Spleen (tissue), 11 donors: ENCODE data around the gene KRT38. TPM values are rescaled to one million over a fixed set of nuclear protein-coding genes. Genes with fewer than 3 reads are reported as not detected.

Source experiments
- DNase-seq: peaks from one replicate; pipeline ENCODE4 v3.0.0-alpha.2; 2020
- H3K27ac ChIP-seq, 8 donors: fragments of 200-600 bp; sonication (generic) in 7 of 8; 1 replicate in 4 of 8; 2 replicates in 4 of 8; pipeline versions ENCODE4 v1.5.0 to v1.8.0; 2016 to 2021; ENCODE audit warnings: inconsistent platforms in 4 of 8, mild to moderate bottlenecking in 4 of 8, moderate library complexity in 1 of 8
- H3K27me3 ChIP-seq, 7 donors: fragments of 200-600 bp; sonication (generic) in 6 of 7; replicated peaks in 1 of 7; 1 replicate in 4 of 7; 2 replicates in 3 of 7; pipeline versions ENCODE4 v1.5.0 to v1.8.0; 2016 to 2021; ENCODE audit warnings: inconsistent platforms in 3 of 7, mild to moderate bottlenecking in 1 of 7
- H3K36me3 ChIP-seq, 6 donors: fragments of 200-600 bp; sonication (generic) in 5 of 6; 1 replicate in 4 of 6; 2 replicates in 2 of 6; pipeline versions ENCODE4 v1.5.0 to v1.8.0; 2016 to 2021; ENCODE audit warnings: inconsistent platforms in 2 of 6
- H3K4me1 ChIP-seq, 6 donors: fragments of 200-600 bp; sonication (generic) in 5 of 6; 1 replicate in 3 of 6; 2 replicates in 3 of 6; pipeline versions ENCODE4 v1.5.0 to v1.8.0; 2016 to 2021; ENCODE audit warnings: inconsistent platforms in 3 of 6
- H3K4me3 ChIP-seq, 8 donors: fragments of 200-600 bp; sonication (generic) in 7 of 8; 1 replicate in 4 of 8; 2 replicates in 4 of 8; pipeline versions ENCODE4 v1.5.0 to v1.8.0; 2016 to 2021; ENCODE audit warnings: inconsistent platforms in 4 of 8, mild to moderate bottlenecking in 4 of 8, moderate library complexity in 2 of 8
- H3K9me3 ChIP-seq, 8 donors: fragments of 200-600 bp; sonication (generic) in 7 of 8; 1 replicate in 4 of 8; 2 replicates in 4 of 8; pipeline versions ENCODE4 v1.5.0 to v1.8.0; 2016 to 2021; ENCODE audit warnings: inconsistent platforms in 4 of 8
- POLR2A ChIP-seq, 3 donors: fragments of 450-650 bp; IDR thresholded peaks; one replicate each; pipeline ENCODE4 v1.5.1; 2017; ENCODE audit warnings: antibody characterized with exemption in 3 of 3, mild to moderate bottlenecking in 1 of 3
- POLR2AphosphoS5 ChIP-seq, 3 donors: sonication (generic); formaldehyde crosslinking; IDR thresholded peaks; one replicate each; pipeline ENCODE4 v1.5.1; 2017; ENCODE audit warnings: antibody characterized with exemption in 3 of 3
- WGBS, 5 donors: extraction: QIAGEN DNeasy Blood & Tissue Kit in 3 of 5; methylation state at CpG; one replicate each; pipeline versions ENCODE4 v1.1.5 to v1.1.7; 2013 to 2018; 5-methylcytosine and 5-hydroxymethylcytosine counted together
- intact Hi-C: fragments of 100-400 bp; cut with DNase I; formaldehyde crosslinking; loops from one replicate; pipeline ENCODE4 v1.15.0; 2023; ENCODE audit warnings: low total_unique reads
- polyA plus RNA-seq, 3 donors: library from polyadenylated mRNA; stranded (reverse); fragments of 200-250 nt; gene quantifications; one replicate each; pipeline ENCODE4 v1.2.1, GENCODE V29; 2013
- total RNA-seq, 7 donors: library from RNA; depleted of rRNA in 3 of 7; stranded (reverse); fragments of >200 nt in 3 of 7; fragmentation: NEBNext Ultra II Directional in 4 of 7; extraction: Animal tissue kit (Norgen Biotek cat#: 25700) in 4 of 7; gene quantifications; one replicate each; pipeline versions ENCODE4 v1.1.0 to v1.2.1, GENCODE V29; 2016 to 2021
- TF ChIP-seq, protein P1 (sequence below), 11 experiments: fragments of 200-600 bp in 7 of 11; fragments of 450-650 bp in 4 of 11; sonication (generic) in 4 of 11; IDR thresholded peaks in 8 of 11; conservative IDR thresholded peaks in 3 of 11; 1 replicate in 7 of 11; 2 replicates in 4 of 11; pipeline versions ENCODE4 v1.4.0 to v1.8.0; 2016 to 2021; ENCODE audit warnings: antibody characterized with exemption in 11 of 11, inconsistent platforms in 4 of 11, mild to moderate bottlenecking in 1 of 11
- donor health status: healthy with polysubstance abuse.
- donor health status: DM: no; HTN: no; CAD: no; lungs with moderate emphysema.
- donor health status: DM: no; HTN: no; CAD: no.
- donor health status: Bipolar disorder and iron deficiency.
- donor health status: healthy.
- donor health status: DM: no; HTN: no; CAD: no.
- donor health status: DM: yes; HTN: yes; CAD: no.

KRT38 gene
- total and polyA plus RNA-seq, 10 donors: 0.26 to 0.39 TPM; not detected in 8

DNA sequence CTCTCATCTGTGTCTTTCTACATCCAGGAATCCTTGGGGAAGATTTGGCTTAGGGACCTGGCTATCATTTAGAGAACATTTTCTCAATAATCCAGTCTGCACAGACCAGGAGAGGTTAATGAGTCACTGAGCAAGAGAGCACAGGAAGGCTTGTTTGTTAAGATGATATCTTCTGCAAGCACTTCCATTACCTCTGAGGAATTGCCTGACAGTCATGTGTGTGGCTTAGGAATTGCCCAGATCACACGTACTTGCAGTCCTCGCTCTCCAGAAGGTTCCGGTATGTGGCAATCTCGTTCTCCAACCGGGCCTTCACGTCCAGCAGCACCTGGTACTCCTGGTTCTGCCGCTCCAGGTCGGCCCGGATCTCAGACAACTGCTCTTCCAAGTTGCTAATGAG is 19.7 kb downstream of the KRT38 start:
- Histone ChIP-seq H3K27ac (no peak overlapping the region), H3K36me3 (no peaks in the 10 kb centered on the region), H3K4me3 (no peak overlapping the region), H3K4me1 (peaks cover 0 to 5% (median 0%) of the 10 kb centered on the region in 6 donors), H3K27me3 (no peaks in the 10 kb centered on the region), H3K9me3 (no peaks in the 10 kb centered on the region)
- no peak for DNase-seq
- 76 to 85% (median 82%) methylated on average over 9 of the region's 9 CpGs for WGBS, 5 donors
- intact Hi-C loops: no loop called here
- TF ChIP-seq POLR2AphosphoS5 (IDR thresholded peaks at IDR 0.05) (no peak), POLR2A (IDR thresholded peaks at IDR 0.05) (no peak)
- TF ChIP-seq, protein P1, sequence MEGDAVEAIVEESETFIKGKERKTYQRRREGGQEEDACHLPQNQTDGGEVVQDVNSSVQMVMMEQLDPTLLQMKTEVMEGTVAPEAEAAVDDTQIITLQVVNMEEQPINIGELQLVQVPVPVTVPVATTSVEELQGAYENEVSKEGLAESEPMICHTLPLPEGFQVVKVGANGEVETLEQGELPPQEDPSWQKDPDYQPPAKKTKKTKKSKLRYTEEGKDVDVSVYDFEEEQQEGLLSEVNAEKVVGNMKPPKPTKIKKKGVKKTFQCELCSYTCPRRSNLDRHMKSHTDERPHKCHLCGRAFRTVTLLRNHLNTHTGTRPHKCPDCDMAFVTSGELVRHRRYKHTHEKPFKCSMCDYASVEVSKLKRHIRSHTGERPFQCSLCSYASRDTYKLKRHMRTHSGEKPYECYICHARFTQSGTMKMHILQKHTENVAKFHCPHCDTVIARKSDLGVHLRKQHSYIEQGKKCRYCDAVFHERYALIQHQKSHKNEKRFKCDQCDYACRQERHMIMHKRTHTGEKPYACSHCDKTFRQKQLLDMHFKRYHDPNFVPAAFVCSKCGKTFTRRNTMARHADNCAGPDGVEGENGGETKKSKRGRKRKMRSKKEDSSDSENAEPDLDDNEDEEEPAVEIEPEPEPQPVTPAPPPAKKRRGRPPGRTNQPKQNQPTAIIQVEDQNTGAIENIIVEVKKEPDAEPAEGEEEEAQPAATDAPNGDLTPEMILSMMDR (IDR thresholded peaks at IDR 0.05 in 8 of 11, conservative IDR thresholded peaks at IDR 0.05 in 3 of 11): no peak

GRCh38 chr17:41420134-41420533 is 20.6 kb downstream of the KRT38 start:
- TF ChIP-seq POLR2A (IDR thresholded peaks at IDR 0.05) (no peak), POLR2AphosphoS5 (IDR thresholded peaks at IDR 0.05) (no peak)
- TF ChIP-seq, protein P1 (IDR thresholded peaks at IDR 0.05 in 8 of 11, conservative IDR thresholded peaks at IDR 0.05 in 3 of 11): no peak
- peaks cover 0 to 5% (median 0%) of the 10 kb centered on the region in 6 donors for H3K4me1 ChIP-seq
- no peak overlapping the region for H3K27ac ChIP-seq
- H3K36me3 ChIP-seq: no peaks in the 10 kb centered on the region
- 67 to 88% (median 84%) methylated on average over 4 of the region's 4 CpGs for WGBS, 5 donors
- no peak overlapping the region for H3K4me3 ChIP-seq
- no peaks in the 10 kb centered on the region for H3K27me3 ChIP-seq
- intact Hi-C loops: no loop called here
- no peak for DNase-seq
- no peaks in the 10 kb centered on the region for H3K9me3 ChIP-seq

- TF ChIP-seq, protein P1 (IDR thresholded peaks at IDR 0.05 in 8 of 11, conservative IDR thresholded peaks at IDR 0.05 in 3 of 11): no peak
- TF ChIP-seq POLR2AphosphoS5 (IDR thresholded peaks at IDR 0.05): no peak
- no peak for TF ChIP-seq POLR2A (IDR thresholded peaks at IDR 0.05)
- WGBS, 5 donors: 73 to 92% (median 84%) methylated on average over 4 of the region's 4 CpGs
- Histone ChIP-seq H3K27ac (no peak overlapping the region), H3K4me1 (peaks cover 0 to 5% (median 0%) of the 10 kb centered on the region in 6 donors), H3K4me3 (no peak overlapping the region), H3K27me3 (no peaks in the 10 kb centered on the region), H3K9me3 (no peaks in the 10 kb centered on the region), H3K36me3 (no peaks in the 10 kb centered on the region)
- intact Hi-C loops: no loop called here
- DNase-seq: no peak
These were observed 21.1 kb downstream of the KRT38 start for GRCh38 chr17:41419716-41420115.

- 90 to 96% (median 91%) methylated on average over 7 of the region's 7 CpGs for WGBS, 5 donors
- Histone ChIP-seq H3K27ac (no peak overlapping the region), H3K4me1 (peaks cover 0 to 5% (median 0%) of the 10 kb centered on the region in 6 donors), H3K27me3 (no peaks in the 10 kb centered on the region), H3K4me3 (no peak overlapping the region), H3K9me3 (no peaks in the 10 kb centered on the region), H3K36me3 (no peaks in the 10 kb centered on the region)
- DNase-seq: no peak
- TF ChIP-seq, protein P1 (IDR thresholded peaks at IDR 0.05 in 8 of 11, conservative IDR thresholded peaks at IDR 0.05 in 3 of 11): peak in 1 of 11 experiments; percentile 2
- no peak for TF ChIP-seq POLR2AphosphoS5 (IDR thresholded peaks at IDR 0.05)
- intact Hi-C loops: no loop called here
These were observed 22.5 kb downstream of the KRT38 start for GRCh38 chr17:41418116-41418860.
